Fibroblast of skin of scalp (primary cell): ENCODE data around the gene BMPER.

ENCODE experiments used
- DNase-seq: peaks from one replicate; pipeline ENCODE4 v3.0.0-alpha.2; 2013

Gene BMPER

DNA sequence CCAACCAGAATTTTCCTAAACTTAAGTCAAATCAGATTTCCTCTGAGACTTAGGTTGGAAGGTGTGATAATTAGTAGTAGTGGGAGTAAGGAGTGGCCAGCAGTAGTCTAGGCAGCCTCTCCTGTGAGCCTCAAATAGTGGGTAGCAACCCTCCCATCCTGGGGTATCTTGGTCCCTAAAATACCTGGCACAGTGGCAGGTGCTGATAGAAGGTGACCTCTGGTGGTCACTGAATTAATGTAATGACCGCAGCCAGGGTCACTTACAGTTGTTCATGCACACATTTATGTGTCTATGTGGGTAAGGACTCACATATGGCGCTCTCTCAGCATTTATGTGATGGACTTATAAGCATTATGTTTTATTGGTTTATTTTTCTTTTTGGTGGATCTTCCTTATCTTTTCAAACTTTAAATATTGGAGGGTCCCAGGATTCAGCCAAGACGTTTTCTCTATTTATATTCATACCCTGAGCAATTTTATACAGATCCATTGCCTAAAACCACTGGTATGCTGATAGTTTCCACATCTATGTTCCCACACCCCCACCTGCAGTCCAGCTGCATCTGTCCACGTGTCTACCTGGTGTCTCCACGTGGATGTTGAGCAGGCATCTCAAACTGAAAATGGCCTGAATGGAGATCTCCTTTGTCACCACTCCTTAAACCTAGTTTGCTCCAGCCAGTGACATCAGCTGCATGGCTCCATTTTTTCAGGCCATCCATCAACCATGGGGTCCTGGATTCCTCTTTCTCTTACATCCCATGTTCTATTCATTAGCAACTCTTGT lies 18.3 kb downstream of the BMPER start:
- no peak for DNase-seq

DNA sequence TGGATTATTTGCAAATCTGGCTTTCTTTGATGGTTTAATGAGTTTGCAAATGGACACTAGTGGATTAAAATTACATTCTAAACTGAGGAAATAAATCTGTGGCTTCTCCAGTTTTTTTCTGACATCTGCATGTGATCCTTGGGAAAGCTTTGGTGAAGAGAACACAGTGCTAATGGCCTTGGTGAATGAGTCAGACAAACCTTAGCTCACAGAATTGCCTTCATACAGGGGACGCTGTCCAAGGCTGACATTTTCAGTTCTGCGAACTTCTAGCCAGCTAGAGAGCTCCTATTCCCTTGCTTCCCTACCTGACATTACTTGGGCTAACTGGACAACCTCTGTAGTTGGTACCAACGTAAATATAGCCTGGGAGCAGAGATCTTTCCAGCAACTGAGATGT lies 21.2 kb downstream of the BMPER start:
- no peak for DNase-seq

DNA sequence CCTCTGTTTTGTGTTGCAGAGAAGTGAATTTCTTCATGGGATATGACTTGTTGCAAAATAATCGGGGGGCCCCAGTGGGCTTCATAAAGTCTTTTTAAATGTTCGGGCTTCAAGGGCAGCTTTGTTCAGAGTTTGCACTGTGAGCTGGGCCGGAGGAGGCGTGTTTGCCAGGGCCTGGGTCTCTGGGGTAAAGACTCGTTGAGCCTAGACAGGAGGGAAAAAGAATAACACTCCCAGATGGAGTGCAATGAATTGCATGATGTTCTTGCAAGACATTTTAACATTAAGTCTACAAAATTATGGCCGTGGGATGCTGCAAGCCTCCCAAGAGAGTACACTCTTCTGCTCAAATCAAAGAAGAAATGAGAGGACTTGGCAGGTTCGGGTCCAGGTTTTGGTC lies 23.6 kb downstream of the BMPER start:
- DNase-seq, result no peak

DNA sequence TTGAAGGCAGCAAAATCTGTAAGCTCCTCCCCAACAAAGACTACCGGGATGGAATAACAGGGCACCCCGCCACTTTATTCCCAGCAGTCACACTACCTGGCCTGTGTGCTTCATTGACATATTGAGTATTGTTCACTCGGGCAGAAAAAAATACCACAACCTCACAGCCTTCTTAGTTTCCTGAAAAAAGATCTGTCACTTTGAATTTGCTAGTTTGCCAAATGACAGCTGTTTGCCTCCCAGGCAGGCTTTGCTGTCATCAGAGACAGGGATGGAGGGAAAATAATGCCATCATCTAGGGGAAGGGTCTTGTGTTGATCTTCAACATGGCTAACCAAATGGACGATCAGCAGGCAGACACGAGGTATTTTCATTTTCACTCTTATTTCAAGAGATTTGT lies 26.9 kb downstream of the BMPER start:
- DNase-seq, result no peak

DNA sequence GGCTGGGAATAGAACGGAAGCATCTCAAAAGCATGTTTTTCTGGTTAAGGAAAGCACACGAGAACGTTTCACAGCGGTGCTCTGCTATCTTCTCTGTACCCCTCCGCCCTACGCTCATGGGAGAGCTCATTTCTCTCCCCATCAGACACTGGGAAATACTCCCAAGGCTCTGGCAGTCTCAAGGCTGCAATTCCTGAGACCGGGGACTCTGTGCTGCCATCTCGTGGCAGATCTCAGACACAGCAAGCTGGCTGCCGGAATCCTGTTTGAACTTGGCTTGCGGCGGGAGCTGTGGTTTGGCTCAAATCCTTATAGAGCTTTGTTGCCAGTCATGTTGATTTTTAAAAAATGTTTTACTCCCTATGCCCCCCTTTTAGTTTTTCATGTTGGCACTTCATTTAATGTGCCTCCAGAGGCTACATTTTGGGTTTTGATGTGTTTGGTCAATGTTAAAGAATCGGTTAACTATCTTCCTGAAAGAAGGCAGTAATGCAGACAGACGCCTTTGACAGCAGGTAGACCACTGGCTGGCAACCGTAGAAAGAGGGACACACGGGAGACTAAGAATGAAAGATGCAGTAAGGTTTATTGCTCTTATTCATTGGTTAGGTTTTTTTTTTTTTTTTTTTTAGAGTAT lies 27.6 kb downstream of the BMPER start:
- peak; percentile 93 for DNase-seq

DNA sequence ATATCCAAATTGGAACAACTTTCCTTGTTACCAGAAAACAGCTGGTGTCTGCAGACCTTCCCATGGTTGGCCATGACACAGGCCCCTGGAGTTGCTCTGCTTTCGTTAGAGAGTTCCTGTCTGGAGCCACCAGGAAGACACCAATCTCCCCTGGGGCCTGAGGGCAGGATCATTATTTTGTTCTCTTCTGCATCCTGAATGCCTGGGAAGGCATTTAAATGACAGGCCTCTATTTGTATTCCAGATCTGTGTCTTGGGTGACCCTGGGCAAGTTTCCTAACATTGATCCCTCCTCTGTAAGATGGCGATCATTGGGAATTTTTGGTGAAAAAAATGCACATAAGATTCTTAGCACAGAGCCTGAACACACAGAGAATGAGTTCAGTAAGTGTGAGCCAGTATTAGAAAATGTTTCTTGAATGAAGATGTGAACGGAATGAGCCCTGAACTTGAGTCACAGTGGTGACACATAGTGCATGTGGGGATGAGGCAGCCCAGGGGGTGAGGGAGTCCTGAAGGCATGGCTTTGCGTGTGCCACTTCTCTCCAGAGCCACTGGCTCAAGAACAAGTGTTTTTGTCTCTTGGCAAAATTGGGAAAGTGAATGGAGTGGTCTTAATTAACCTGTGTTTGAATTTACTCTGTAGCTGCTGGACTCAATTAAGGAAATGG lies 28.4 kb downstream of the BMPER start:
- DNase-seq, result peak; percentile 93

DNA sequence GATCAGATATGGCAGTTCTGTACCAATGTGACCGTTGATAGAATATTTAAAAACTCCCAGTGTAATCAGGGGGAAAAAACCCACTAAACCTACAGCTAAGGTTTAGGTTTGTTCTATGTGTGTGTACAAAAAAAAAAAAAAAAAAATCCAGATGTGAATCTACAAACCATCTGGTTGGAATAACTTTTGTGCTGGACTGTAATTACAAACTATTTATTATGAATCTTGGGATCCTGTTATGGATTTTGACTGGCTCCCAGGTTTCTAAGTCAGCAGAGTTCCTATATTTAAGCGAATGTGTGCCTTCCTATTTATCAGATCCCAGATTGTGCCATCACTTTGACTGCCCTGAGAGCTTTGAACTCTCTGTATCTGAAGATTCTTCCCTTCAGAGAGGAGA lies 29.1 kb downstream of the BMPER start:
- no peak for DNase-seq

DNA sequence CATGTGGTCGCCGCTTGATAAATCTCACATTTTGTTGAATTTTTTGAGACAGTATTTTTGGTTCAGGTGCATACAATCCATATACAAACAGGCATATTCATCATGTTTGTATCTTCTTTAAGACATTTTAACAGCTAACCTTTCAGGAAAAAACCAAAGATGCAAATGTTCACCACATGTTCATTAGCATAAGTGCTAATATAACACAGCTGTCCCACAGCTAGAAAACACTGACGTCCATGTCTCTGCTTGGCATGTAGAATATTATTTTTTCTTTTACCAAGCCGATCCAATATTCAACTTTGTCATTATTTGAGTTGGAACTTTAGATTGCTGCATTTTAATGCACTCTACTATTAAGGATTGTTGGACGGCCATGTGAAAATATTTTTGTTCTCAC lies 31.2 kb downstream of the BMPER start:
- DNase-seq, result no peak

DNA sequence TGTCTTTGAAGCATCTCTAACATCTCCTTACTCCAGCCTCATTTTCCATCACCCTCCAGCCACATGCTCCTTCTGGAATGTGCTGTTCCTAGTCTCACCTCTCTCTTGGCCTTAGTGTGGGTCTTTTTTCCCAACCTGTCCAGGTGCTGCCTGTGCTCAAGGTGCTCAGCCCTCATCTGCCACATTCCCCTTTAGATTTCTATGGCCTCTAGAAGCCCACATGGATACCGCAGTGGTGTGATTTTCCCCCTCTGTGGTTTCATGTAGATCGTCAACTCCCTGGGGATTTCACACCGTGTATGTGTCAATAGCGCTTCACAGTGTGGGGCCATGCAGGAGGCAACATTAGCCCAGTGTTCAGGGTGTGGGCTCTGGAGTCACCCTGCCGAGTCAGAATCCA lies 32.5 kb downstream of the BMPER start:
- no peak for DNase-seq

DNA sequence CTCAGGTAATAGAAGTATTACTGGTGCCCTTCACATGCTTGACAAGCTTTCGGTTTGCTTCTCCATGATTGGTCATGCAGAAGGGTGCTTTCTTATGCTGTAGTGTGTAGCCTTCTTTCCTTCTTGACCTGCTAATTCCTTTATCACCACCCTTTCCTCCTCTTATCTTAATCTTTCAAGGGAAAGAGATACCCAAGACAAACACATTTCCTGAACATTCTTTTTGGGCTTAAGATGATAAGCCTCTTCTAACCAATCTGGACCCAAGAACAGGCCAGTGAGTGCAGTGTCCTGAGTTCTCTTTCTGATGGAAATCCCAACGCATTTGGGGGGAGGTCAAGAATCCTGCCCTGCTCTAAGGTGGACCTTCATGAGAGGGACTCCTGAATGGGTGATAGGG lies 33.8 kb downstream of the BMPER start:
- DNase-seq, result no peak

DNA sequence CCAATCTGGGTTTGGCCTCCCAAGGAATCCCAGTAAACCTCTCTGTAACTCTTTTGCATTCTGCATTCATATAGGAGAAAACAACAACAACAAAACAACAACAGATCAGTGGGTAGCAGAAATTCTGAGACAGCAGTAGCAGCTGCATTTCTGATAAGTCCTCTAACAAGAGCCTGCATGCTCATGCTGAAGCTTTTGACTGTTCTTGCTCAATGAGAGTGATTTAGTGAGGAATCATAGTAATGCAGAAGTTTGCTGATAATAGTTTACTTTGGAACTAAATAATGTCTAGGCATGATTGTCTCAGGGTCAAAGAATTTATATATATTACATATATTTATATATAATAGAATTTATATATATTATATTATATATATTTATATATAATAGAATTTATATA lies 35.2 kb downstream of the BMPER start:
- peak; percentile 46 for DNase-seq

DNA sequence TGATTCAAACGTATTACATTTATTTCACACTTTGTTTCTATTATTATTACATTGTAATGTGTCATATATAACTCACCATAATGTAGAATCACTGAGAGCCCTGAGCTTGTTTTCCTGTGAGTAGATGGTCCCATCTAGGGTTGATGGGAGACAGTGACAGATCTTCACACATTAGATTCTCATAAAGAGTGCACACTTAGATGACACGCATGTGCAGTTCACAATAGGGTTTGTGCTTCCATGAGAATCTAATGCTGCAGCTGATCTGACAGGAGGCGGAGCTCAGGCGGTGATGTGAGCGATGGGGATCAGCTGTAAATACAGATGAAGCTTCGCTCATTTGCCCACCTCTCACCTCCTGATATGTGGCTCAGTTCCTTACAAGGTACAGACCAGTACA lies 36.1 kb downstream of the BMPER start:
- no peak for DNase-seq

DNA sequence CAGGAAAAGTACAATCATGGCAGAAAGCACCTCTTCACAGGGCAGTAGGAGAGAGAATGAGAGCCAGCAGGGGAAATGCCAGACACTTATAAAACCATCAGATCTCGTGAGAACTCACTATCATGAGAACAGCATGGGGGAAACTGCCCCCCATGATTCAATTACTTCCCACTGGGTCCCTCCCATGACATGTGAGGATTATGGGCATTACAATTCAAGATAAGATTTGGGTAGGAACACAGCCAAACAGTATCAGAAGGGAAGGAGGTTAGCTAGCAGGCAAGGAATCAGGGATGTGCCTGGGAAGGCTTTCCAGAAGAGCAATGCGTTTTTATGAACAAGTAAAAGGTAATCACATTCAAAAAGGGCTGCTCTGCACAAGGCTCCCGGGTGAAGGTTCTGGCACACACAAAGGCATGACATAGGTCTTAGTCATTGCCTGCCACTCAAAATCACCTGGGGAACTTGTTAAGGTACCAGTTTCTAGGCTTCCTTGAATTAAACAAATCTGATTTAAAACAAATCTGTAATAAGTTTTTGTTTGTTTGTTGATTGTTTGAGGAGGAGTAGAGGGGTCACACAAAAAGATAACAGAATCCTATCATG lies 40.9 kb downstream of the BMPER start:
- DNase-seq, result no peak

DNA sequence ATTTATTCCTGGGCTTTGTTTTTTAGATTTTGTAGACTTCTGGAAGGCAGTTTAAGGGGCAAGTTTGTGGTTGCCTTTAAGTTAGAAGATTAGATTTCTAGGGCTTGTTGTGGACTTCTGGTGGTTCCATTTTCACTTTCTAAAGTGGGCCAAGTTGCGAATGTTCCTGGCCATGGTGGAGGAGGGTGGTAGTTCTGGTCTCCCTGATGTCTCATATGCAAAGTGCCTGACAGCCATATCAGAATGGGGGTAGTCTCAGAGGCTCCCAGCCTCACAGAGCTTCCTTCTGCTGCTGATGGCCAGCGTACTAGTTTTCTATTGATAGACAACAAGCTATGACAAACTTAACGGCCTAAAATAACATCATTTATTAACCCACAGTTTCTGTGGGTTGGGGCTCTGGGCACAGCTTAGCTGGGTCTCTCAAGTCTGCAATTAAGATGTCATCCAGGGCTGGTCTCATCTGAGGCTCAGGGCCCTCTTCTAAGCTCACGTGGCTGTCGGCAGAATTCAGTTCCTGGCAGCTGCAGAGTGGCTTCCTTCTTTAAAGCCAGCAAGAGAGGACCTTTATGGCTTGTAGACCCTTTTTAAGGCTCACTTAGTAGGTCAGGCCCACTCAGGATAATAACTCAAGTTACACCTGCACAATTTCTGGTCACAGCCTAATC lies 44.8 kb downstream of the BMPER start:
- DNase-seq, result no peak

DNA sequence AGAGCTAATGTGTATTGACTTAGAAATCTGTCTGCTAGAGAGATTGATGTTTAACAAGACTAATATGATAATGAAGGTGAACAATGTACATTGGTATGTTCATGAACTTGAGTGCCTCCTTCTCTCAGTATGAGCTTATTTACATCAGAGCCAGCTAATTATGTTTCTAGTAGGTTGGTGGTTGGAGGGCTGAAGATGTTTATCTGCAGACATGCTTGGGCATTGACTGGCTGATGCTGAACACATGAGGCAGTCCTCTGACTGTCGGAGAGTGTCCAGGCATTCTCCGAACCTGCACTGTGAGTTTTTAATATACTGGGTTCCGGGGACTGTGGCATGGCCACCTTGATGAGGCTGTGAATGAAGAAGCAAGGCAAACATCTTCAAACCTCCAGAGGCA lies 47.5 kb downstream of the BMPER start:
- no peak for DNase-seq

DNA sequence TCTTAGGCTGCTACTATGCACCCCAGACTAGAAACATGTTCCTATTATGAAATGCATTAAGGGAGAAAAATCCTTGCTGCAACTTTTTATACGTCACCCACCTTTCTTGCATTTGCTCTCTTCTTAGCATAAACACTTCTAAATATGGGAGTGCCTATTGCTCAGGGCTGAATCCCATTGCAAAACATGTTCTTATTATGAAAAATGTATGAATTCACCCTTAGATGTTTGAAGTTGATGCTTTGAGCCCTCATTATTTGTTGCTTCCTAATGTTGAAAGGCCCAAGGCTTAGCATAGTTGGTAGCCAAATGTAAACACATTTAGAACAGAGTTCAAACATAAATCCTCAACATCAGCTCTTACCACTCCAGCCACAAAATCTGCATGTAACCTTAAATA lies 52.8 kb downstream of the BMPER start:
- no peak for DNase-seq

DNA sequence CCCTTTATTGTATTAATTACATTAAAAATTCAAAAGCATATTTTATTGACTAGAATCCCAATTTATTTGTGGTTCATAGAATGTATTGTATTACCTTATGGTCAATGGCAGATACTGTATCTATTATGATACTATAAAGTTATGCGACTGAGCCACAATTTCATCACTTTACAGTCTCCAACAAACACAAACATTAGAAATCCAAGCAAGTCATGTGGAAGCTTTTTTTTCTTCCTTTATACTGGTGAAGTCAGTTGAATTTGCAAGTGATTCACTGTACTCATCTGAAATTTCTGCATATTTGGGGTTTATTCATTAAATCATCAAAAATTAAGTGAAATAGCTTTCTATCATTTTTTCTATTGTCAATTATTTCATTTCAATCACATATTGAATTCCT lies 54.3 kb downstream of the BMPER start:
- peak; percentile 65 for DNase-seq

DNA sequence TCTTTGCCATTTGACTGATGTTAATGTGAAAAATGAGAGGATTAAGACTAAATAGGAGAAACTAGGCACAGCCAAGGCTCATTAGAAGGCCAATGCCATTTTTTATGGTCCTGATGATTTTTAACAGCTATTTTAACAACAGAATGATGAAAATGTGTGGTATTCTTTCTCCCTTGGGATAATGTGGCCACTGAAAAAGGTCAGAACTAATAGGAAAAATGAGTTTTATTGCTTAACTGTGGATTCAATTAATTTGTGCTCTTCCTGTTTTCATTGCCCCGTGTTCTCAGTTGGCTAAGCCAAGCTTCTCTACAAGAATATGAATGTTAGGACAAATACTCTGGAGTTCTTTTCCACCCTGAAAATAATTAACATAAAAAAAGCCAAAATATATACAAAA lies 56.6 kb downstream of the BMPER start:
- DNase-seq, result peak; percentile 78

DNA sequence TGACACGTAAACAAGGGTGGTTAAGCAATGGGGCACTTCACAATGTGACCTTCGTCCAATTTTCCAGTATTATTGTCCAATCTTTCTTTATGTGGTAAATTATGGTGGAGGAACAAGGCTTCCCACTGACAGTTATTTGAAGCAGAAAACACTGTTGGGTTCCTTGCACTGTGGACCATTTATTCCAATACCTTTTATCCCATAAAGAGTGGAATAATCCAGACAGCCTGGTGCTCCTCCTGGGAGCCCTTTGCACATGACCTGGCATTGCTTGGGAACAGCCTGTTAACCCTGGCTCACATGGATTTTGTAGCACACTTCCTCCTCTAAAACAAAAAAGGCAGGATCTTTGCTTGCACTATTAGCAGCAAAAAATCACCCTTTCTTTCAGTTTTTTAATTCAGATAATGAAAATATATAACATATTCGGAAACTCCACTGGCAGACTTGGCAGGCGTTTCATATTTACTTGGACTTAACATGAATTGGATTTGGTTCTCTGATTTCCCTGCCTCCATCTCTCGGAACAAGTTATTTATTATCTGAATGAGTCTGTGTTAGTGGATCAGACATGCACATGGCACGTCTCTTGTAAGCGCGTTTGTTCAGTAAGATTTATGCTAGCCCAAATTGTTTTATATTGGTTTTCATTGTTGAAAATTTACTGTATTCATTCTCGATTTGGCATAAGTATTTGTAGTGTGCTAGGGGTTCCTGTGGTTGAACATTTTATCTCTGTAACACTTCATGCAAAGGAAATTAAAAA lies 59.3 kb downstream of the BMPER start:
- DNase-seq, result no peak

DNA sequence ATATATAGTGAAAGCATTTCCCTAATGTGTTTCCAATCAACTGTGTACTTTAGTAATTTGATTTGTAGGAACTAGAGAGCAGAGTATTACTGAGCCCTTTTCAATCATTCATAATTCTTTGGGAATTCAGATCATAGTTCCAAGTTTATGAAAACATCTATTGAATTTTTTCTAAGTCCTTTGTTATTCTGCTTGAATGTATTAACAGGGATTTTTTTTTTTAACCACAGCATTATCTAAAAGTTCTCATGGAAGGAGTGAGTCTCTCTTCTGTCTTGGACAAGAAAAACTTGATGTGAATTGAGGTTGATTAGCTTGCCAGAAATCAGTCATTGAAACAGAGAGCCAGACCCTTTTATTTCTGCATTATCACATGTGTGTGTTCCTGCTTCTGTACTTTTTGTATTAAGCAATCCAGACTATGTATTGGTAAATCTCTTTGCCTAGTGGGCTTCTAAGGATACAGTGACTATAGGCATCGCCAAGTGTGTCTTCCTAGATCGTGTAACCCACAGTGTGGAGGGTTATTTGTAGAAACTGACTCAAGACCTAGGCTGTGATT lies 59.9 kb downstream of the BMPER start:
- DNase-seq, result peak; percentile 62

DNA sequence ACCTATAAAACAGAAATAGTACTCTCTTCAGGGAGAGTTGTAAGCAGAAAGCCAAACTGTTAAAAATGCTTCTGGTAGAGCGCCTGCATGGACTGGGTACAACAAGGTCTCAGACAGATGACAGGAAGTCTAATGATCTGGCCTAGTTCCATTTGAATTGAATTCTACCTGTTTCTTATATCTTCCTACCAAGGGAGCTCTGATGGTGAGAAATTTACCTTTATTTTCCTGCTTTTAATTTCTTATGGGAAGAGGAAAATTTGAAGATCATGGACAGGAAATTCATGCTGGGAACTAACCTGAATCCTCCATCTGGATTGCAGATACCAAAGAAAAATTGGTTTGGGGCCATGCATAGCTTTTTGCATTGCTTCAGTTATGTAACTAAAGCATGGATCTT lies 63.3 kb downstream of the BMPER start:
- no peak for DNase-seq

DNA sequence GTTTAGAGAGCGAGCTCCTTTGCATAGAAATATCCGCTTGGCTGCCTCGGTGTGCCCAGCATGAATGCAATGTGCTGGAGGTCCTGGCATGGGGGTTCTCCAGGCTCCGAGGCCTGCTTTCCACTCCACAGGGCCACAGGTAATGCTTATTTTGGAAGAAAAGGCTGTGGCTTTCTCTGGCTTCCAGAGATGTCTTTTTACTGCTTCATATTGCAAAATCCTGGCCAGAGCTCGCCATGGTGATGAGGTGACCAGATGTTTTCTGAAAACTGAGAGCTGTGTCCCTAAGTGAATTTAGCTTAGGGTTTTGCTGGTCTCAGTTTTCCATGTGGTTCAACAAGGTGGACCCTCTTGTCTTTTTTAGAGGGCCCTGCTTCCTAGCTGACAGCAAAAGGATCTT lies 65.2 kb downstream of the BMPER start:
- DNase-seq, result no peak
